IMR-90 (cell line): Measurements from ENCODE around the gene EDN2. TPM values are rescaled to one million over a fixed set of nuclear protein-coding genes. Genes with fewer than 3 reads are reported as not detected.

ENCODE experiments used
- ATAC-seq: fragments of 200-7000 bp; cut with Tn5 transposase; 2 replicates; pipeline ENCODE4 v1.9.1; 2020; ENCODE audit warnings: low read depth, mild to moderate bottlenecking, moderate library complexity
- BruUV-seq: library from RNA; stranded (reverse); fragments of 400-500 nt; replicated peaks from 2 replicates; lab custom pipeline; 2021; lab: Mats Ljungman, UMichigan
- CTCF ChIA-PET: fragments of 300-600 bp; formaldehyde crosslinking; extraction: SDS; loops from one replicate; lab custom pipeline; 2021; ENCODE audit warnings: antibody characterized with exemption; lab: Yijun Ruan, JAX
- POLR2A ChIA-PET: fragments of 300-600 bp; sonication (Branson Sonifier 250); formaldehyde crosslinking; loops from one replicate; lab custom pipeline; 2022; ENCODE audit warnings: antibody characterized with exemption; ENCODE audit not compliant: unreplicated experiment; lab: Charles Lee
- DNase-seq: peaks from one replicate; pipeline ENCODE4 v3.0.0; 2013
- H2AFZ ChIP-seq: replicated peaks from 2 replicates; pipeline ENCODE3; 2013; ENCODE audit warnings: low read length, mild to moderate bottlenecking; ENCODE audit not compliant: poor library complexity
- H2AK5ac ChIP-seq: 2 replicates; pipeline ENCODE4 v1.6.1; 2013; ENCODE audit warnings: low read depth, low read length, inconsistent platforms
- H2AK9ac ChIP-seq: replicated peaks from 2 replicates; pipeline ENCODE3; 2013; ENCODE audit warnings: mild to moderate bottlenecking, low read depth, low read length, moderate library complexity; ENCODE audit not compliant: poor library complexity
- H2BK120ac ChIP-seq: 2 replicates; pipeline ENCODE4 v1.6.1; 2013; ENCODE audit warnings: low read depth, low read length, inconsistent platforms
- H2BK15ac ChIP-seq: 3 replicates; pipeline ENCODE4 v1.6.1; 2013; ENCODE audit warnings: low read depth, low read length, inconsistent platforms
- H2BK20ac ChIP-seq: 2 replicates; pipeline ENCODE4 v1.6.1; 2013; ENCODE audit warnings: low read depth, mild to moderate bottlenecking, inconsistent platforms, low read length, moderate library complexity
- H2BK5ac ChIP-seq: 2 replicates; pipeline ENCODE4 v1.6.1; 2013; ENCODE audit warnings: mild to moderate bottlenecking, low read depth, low read length, inconsistent platforms; ENCODE audit not compliant: poor library complexity, severe bottlenecking
- H3K14ac ChIP-seq: replicated peaks from 2 replicates; pipeline ENCODE4 v1.6.1; 2013; ENCODE audit warnings: low read depth, low read length, inconsistent platforms
- H3K18ac ChIP-seq: 2 replicates; pipeline ENCODE4 v1.6.1; 2013; ENCODE audit warnings: low read depth, low read length, control low read depth
- H3K23ac ChIP-seq: 2 replicates; pipeline ENCODE4 v1.6.1; 2013; ENCODE audit warnings: low read depth, low read length, inconsistent platforms
- H3K27ac ChIP-seq: 2 replicates; pipeline ENCODE4 v1.5.1; 2013; ENCODE audit warnings: mild to moderate bottlenecking, control low read depth, low read length; ENCODE audit not compliant: insufficient read depth
- H3K27me3 ChIP-seq: 2 replicates; pipeline ENCODE4 v1.6.1; 2013; ENCODE audit warnings: low read length; ENCODE audit not compliant: control insufficient read depth, insufficient read depth
- H3K36me3 ChIP-seq: 2 replicates; pipeline ENCODE4 v1.6.1; 2013; ENCODE audit warnings: low read length, mixed read lengths; ENCODE audit not compliant: control insufficient read depth, insufficient read depth
- H3K4ac ChIP-seq: 2 replicates; pipeline ENCODE4 v1.6.1; 2013; ENCODE audit warnings: low read depth, low read length, inconsistent platforms
- H3K4me1 ChIP-seq: 2 replicates; pipeline ENCODE4 v1.6.1; 2013; ENCODE audit warnings: low read length, mixed read lengths; ENCODE audit not compliant: control insufficient read depth, insufficient read depth
- H3K4me2 ChIP-seq: 2 replicates; pipeline ENCODE4 v1.6.1; 2013; ENCODE audit warnings: low read depth, mild to moderate bottlenecking, control low read depth, low read length, moderate library complexity
- H3K4me3 ChIP-seq: 2 replicates; pipeline ENCODE4 v1.5.1; 2013; ENCODE audit warnings: low read depth, mild to moderate bottlenecking, control low read depth, low read length, moderate library complexity; ENCODE audit not compliant: insufficient read depth
- H3K56ac ChIP-seq: 2 replicates; pipeline ENCODE4 v1.6.1; 2013; ENCODE audit warnings: low read length, inconsistent platforms; ENCODE audit not compliant: insufficient read depth; ENCODE audit errors: extremely low read depth
- H3K79me1 ChIP-seq, 2 experiments: 2 replicates each; pipeline ENCODE4 v1.6.1; 2013; ENCODE audit warnings: low read length in 2 of 2, inconsistent platforms in 1 of 2, low read depth in 1 of 2
- H3K9ac ChIP-seq: 2 replicates; pipeline ENCODE4 v1.6.1; 2013; ENCODE audit warnings: low read depth, low read length, control low read depth
- H3K9me1 ChIP-seq: 2 replicates; pipeline ENCODE4 v1.6.1; 2013; ENCODE audit warnings: low read length, inconsistent platforms; ENCODE audit not compliant: insufficient read depth
- H3K9me3 ChIP-seq: 2 replicates; pipeline ENCODE4 v1.6.1; 2013; ENCODE audit warnings: low read length; ENCODE audit not compliant: control insufficient read depth, insufficient read depth
- H4K20me1 ChIP-seq: 2 replicates; pipeline ENCODE4 v1.6.1; 2013; ENCODE audit warnings: low read length, inconsistent platforms; ENCODE audit not compliant: insufficient read depth
- H4K5ac ChIP-seq: 2 replicates; pipeline ENCODE4 v1.6.1; 2013; ENCODE audit warnings: mild to moderate bottlenecking, low read depth, low read length, control low read depth
- H4K8ac ChIP-seq, 2 experiments: 2 replicates each; pipeline ENCODE4 v1.6.1; 2013; ENCODE audit warnings: low read depth in 2 of 2, low read length in 2 of 2, control low read depth in 1 of 2, inconsistent platforms in 1 of 2
- H4K91ac ChIP-seq: 2 replicates; pipeline ENCODE4 v1.6.1; 2013; ENCODE audit warnings: low read depth, low read length, inconsistent platforms; ENCODE audit not compliant: insufficient read depth
- BHLHE40 ChIP-seq: fragments of 150-350 bp; IDR thresholded peaks from 2 replicates; pipeline ENCODE4 v1.6.1; 2016; ENCODE audit warnings: mild to moderate bottlenecking, low read depth, low read length
- CEBPB ChIP-seq: IDR thresholded peaks from 2 replicates; pipeline ENCODE4 v1.6.1; 2012; ENCODE audit warnings: low read depth, low read length, improper control_type of control experiment
- MAFK ChIP-seq: IDR thresholded peaks from 2 replicates; pipeline ENCODE4 v1.6.1; 2012; ENCODE audit warnings: low read depth, low read length, improper control_type of control experiment
- MXI1 ChIP-seq: IDR thresholded peaks from 2 replicates; pipeline ENCODE4 v1.6.1; 2012; ENCODE audit warnings: low read depth, mild to moderate bottlenecking, low read length, moderate library complexity, borderline replicate concordance
- RCOR1 ChIP-seq: IDR thresholded peaks from 2 replicates; pipeline ENCODE4 v1.6.1; 2012; ENCODE audit warnings: mild to moderate bottlenecking, low read length, improper control_type of control experiment; ENCODE audit not compliant: insufficient replicate concordance
- WGBS, 2 experiments: methylation state at CpG; one replicate each; pipeline versions ENCODE4 v1.1.5 to v1.1.7; 2013; ENCODE audit warnings: missing lambda C conversion rate in 2 of 2; ENCODE audit not compliant: insufficient read length in 1 of 2; ENCODE audit errors: extremely low coverage in 2 of 2; 5-methylcytosine and 5-hydroxymethylcytosine counted together
- dilution Hi-C: fragments of 300-500 bp; cut with HindIII; formaldehyde crosslinking; loops from one replicate; pipeline ENCODE4 v1.14.3; 2018; ENCODE audit warnings: low sequenced_read_pairs; ENCODE audit not compliant: unreplicated experiment
- in situ Hi-C: fragments of 300-500 bp; cut with MboI; formaldehyde crosslinking; loops from 3 replicates; pipeline ENCODE4 v1.14.3; 2019; ENCODE audit warnings: low sequenced_read_pairs, inconsistent platforms, mixed read lengths
- intact Hi-C: fragments of 100-400 bp; cut with micrococcal nuclease; formaldehyde crosslinking; loops from 2 replicates; pipeline ENCODE4 v1.10.0; 2022
- polyA plus RNA-seq, 3 experiments: library from polyadenylated mRNA; depleted of rRNA; stranded (reverse); fragments of >200 nt; gene quantifications; 2 replicates each; pipeline ENCODE4 v1.2.3, GENCODE V29; 2012; ENCODE audit warnings: low replicate concordance in 1 of 3
- total RNA-seq: library from RNA; depleted of rRNA; stranded (reverse); fragments of >200 nt; gene quantifications from 2 replicates; pipeline ENCODE4 v1.2.3, GENCODE V29; 2012

EDN2 gene
- total and polyA plus RNA-seq, 2 of the 4 experiments (the other 2 are of a cell fraction) = 0.27 TPM; not detected in 1

- WGBS, 2 experiments = 96% methylated on average over 8 of the region's 20 CpGs; no CpG with 5 or more reads in 1 of the 2 experiments
- no peaks in the 10 kb centered on the region for H4K20me1 ChIP-seq
- CTCF ChIA-PET = no interaction called here
- no peaks in the 10 kb centered on the region for H3K79me1 ChIP-seq
- H3K9me1 ChIP-seq = peaks cover 10% of the 10 kb centered on the region
- no peak overlapping the region for H2BK20ac ChIP-seq
- no peaks in the 10 kb centered on the region for H3K9me3 ChIP-seq
- no peak overlapping the region for H3K4ac ChIP-seq
- in situ Hi-C loops = no loop called here
- H3K4me2 ChIP-seq = no peak overlapping the region
- H2BK15ac ChIP-seq = no peak overlapping the region
- H3K27ac ChIP-seq = no peak overlapping the region
- H3K4me3 ChIP-seq = no peak overlapping the region
- no peak overlapping the region for H2AK9ac ChIP-seq
- H2BK5ac ChIP-seq = no peak overlapping the region
- no peak overlapping the region for H3K23ac ChIP-seq
- no peak overlapping the region for H4K91ac ChIP-seq
- no peak overlapping the region for H3K14ac ChIP-seq
- BruUV-seq = no TSS peak
- no peak overlapping the region for H3K56ac ChIP-seq
- H3K36me3 ChIP-seq = no peaks in the 10 kb centered on the region
- TF ChIP-seq MXI1 = no peak
- TF ChIP-seq CEBPB = no peak
- TF ChIP-seq MAFK = no peak
- no peak for TF ChIP-seq RCOR1
- TF ChIP-seq BHLHE40 = no peak
- H2BK120ac ChIP-seq = no peak overlapping the region
- intact Hi-C loops = no loop called here
- ATAC-seq (no peak), DNase-seq (no peak)
- POLR2A ChIA-PET = no interaction called here
- H2AK5ac ChIP-seq = 0 out of 2 replicates have a peak overlapping the region, but pooled peaks have one; percentile 44
- H3K9ac ChIP-seq = no peak overlapping the region
- no peak overlapping the region for H2AFZ ChIP-seq
- no peak overlapping the region for H3K18ac ChIP-seq
- dilution Hi-C loops = no loop called here
- peaks cover 6% of the 10 kb centered on the region for H3K4me1 ChIP-seq
- H4K8ac ChIP-seq = no peak overlapping the region
- H3K27me3 ChIP-seq = no peaks in the 10 kb centered on the region
- no peak overlapping the region for H4K5ac ChIP-seq
Measured at GRCh38 chr1:41501581-41501980, 17.1 kb upstream of the EDN2 start.
